K562 (cell line): ENCODE measurements around the gene COX6B1. TPM values are rescaled to one million over a fixed set of nuclear protein-coding genes. Genes with fewer than 3 reads are reported as not detected.

ENCODE experiments used
- ATAC-seq: fragments of 200-7000 bp; cut with Tn5 transposase; 3 replicates; pipeline ENCODE4 v1.9.1; 2020; ENCODE audit warnings: moderate library complexity
- BruUV-seq: library from RNA; stranded (reverse); fragments of 400-500 nt; replicated peaks from 2 replicates; lab custom pipeline; 2021; lab: Mats Ljungman, UMichigan
- CTCF ChIA-PET: fragments of 300-600 bp; formaldehyde crosslinking; extraction: SDS; loops from one replicate; lab custom pipeline; 2021; ENCODE audit warnings: low intra/inter-chr PET ratio; lab: Yijun Ruan, JAX
- POLR2A ChIA-PET: fragments of 300-600, 350-650 bp; sonication (Branson Sonifier 250); formaldehyde crosslinking; extraction: SDS; loops from one replicate; lab custom pipeline; 2021; ENCODE audit warnings: antibody characterized with exemption, inconsistent platforms; lab: Yijun Ruan, JAX
- DNase-seq, 4 experiments: peaks; one replicate each; pipeline versions ENCODE4 v3.0.0 to v3.0.0-alpha.2; 2011 to 2018; ENCODE audit warnings: low spot score in 3 of 4, mixed read lengths in 3 of 4; ENCODE audit errors: extremely low read depth in 1 of 4
- FAIRE-seq: peaks from 2 replicates; lab custom pipeline; 2011; peaks lifted over from hg19 to GRCh38; lab: Jason Lieb, UNC
- H2AFZ ChIP-seq: 2 replicates; pipeline ENCODE4 v1.6.0; 2011; ENCODE audit warnings: low read depth, low read length, control low read depth, inconsistent platforms
- H3K27ac ChIP-seq: fragments of 200-600 bp; 3 replicates; pipeline ENCODE4 v1.8.0; 2011; ENCODE audit warnings: low read depth, mild to moderate bottlenecking, control low read depth, inconsistent platforms, low read length, moderate library complexity, mixed read lengths; ENCODE audit errors: extremely low read depth
- H3K27me3 ChIP-seq, 2 experiments: fragments of 300-600 bp in 1 of 2; 2 replicates in 1 of 2; 3 replicates in 1 of 2; pipeline versions ENCODE4 v1.6.0 to v1.8.0; 2011; ENCODE audit warnings: inconsistent platforms in 2 of 2, low read length in 2 of 2, mild to moderate bottlenecking in 1 of 2, mixed read lengths in 1 of 2, moderate library complexity in 1 of 2; ENCODE audit not compliant: control insufficient read depth in 2 of 2, insufficient read depth in 2 of 2
- H3K36me3 ChIP-seq: fragments of 300-600 bp; 3 replicates; pipeline ENCODE4 v1.8.0; 2011; ENCODE audit warnings: mild to moderate bottlenecking, low read length, inconsistent platforms; ENCODE audit not compliant: control insufficient read depth, insufficient read depth
- H3K4me1 ChIP-seq, 2 experiments: fragments of 200-600 bp in 1 of 2; replicated peaks in 1 of 2; 2 replicates in 1 of 2; 3 replicates in 1 of 2; pipeline versions ENCODE4 v1.5.1 to v1.8.0; 2011; ENCODE audit warnings: inconsistent platforms in 2 of 2, low read length in 2 of 2, mild to moderate bottlenecking in 1 of 2, mixed read lengths in 1 of 2, moderate library complexity in 1 of 2; ENCODE audit not compliant: control insufficient read depth in 2 of 2, insufficient read depth in 2 of 2
- H3K4me2 ChIP-seq: 2 replicates; pipeline ENCODE4 v1.6.1; 2011; ENCODE audit warnings: low read length, control low read depth, inconsistent platforms, mixed read lengths; ENCODE audit not compliant: insufficient read depth
- H3K4me3 ChIP-seq: fragments of 200-600 bp; sonication (generic), shearing (Covaris generic); 2 replicates; pipeline ENCODE4 v1.5.1; 2016; ENCODE audit warnings: control low read depth, inconsistent platforms
- H3K79me2 ChIP-seq: fragments of 200-600 bp; 3 replicates; pipeline ENCODE4 v1.8.0; 2011; ENCODE audit warnings: low read length, inconsistent platforms; ENCODE audit not compliant: control insufficient read depth, insufficient read depth
- H3K9ac ChIP-seq, 2 experiments: 2 replicates each; pipeline versions ENCODE4 v1.6.0 to v1.6.1; 2011; ENCODE audit warnings: low read depth in 2 of 2, low read length in 2 of 2, control low read depth in 1 of 2, inconsistent platforms in 1 of 2, mild to moderate bottlenecking in 1 of 2, mixed read lengths in 1 of 2; ENCODE audit not compliant: insufficient read depth in 1 of 2
- H3K9me1 ChIP-seq: one replicate; pipeline ENCODE4 v1.6.0; 2011; ENCODE audit warnings: inconsistent platforms, mild to moderate bottlenecking, low read length, moderate library complexity; ENCODE audit not compliant: control insufficient read depth, insufficient read depth
- H3K9me3 ChIP-seq: replicated peaks from 2 replicates; pipeline ENCODE4 v1.5.1; 2011; ENCODE audit warnings: low read depth, low read length, inconsistent platforms; ENCODE audit not compliant: control insufficient read depth, insufficient read depth
- H4K20me1 ChIP-seq: replicated peaks from 2 replicates; pipeline ENCODE4 v1.6.1; 2011; ENCODE audit warnings: low read length, inconsistent platforms, mixed read lengths; ENCODE audit not compliant: control insufficient read depth, insufficient read depth
- ATF1 ChIP-seq, 2 experiments: fragments of 450-650 bp in 1 of 2; IDR thresholded peaks; 2 replicates each; pipeline ENCODE4 v1.6.1; 2016; ENCODE audit warnings: missing compliant biosample characterization in 1 of 2, missing genetic modification characterization in 1 of 2
- CREM ChIP-seq: IDR thresholded peaks from 2 replicates; pipeline ENCODE4 v1.6.1; 2014; ENCODE audit warnings: antibody characterized with exemption, low read depth
- KDM1A ChIP-seq, 2 experiments: fragments of 450-650 bp; IDR thresholded peaks; 2 replicates each; pipeline ENCODE4 v1.6.1; 2016; ENCODE audit warnings: mild to moderate bottlenecking in 2 of 2
- POLR2AphosphoS2 ChIP-seq: IDR thresholded peaks from 2 replicates; pipeline ENCODE4 v1.6.1; 2012; ENCODE audit warnings: low read length, improper control_type of control experiment
- ZFP36 ChIP-seq: fragments of 150-350 bp; IDR thresholded peaks from 2 replicates; pipeline ENCODE4 v1.6.1; 2018; ENCODE audit warnings: low read length, low read depth; ENCODE audit not compliant: partially characterized antibody
- ZNF766 ChIP-seq: fragments of 200-800 bp; sonication (Bioruptor generic); conservative IDR thresholded peaks from 2 replicates; pipeline ENCODE4 v1.6.1; 2016; ENCODE audit warnings: missing genetic modification characterization, missing compliant biosample characterization
- WGBS: fragments of 100-300 bp; shearing (Covaris generic); methylation state at CpG from one replicate; pipeline ENCODE4 v1.1.6; 2016; ENCODE audit warnings: low coverage, mixed read lengths; ENCODE audit not compliant: insufficient coverage; ENCODE audit errors: missing lambda C conversion rate; 5-methylcytosine and 5-hydroxymethylcytosine counted together
- in situ Hi-C: fragments of 300-500 bp; cut with MboI; formaldehyde crosslinking; loops from 4 replicates; pipeline ENCODE4 v1.15.0; 2018; ENCODE audit warnings: inconsistent platforms, mixed read lengths
- intact Hi-C: fragments of 100-400 bp; cut with micrococcal nuclease; formaldehyde crosslinking; loops from 2 replicates; pipeline ENCODE4 v1.14.2; 2022
- polyA plus RNA-seq, 8 experiments: library from polyadenylated mRNA; depleted of rRNA in 4 of 8; stranded (reverse) in 5 of 8; unstranded in 3 of 8; fragments of >200 nt; fragmentation: Nextera tagmentation in 2 of 8; fragmentation: Illumina TruSeq in 1 of 8; extraction: Ambion mirVana in 2 of 8; extraction: Trizol in 1 of 8; gene quantifications; 2 replicates each; pipeline versions ENCODE4 v1.2.1 to v1.2.3, GENCODE V29; 2011 to 2014; ENCODE audit warnings: inconsistent platforms in 1 of 8, missing spikeins in 1 of 8
- total RNA-seq, 7 experiments: library from RNA; depleted of rRNA in 6 of 7; stranded (reverse); fragments of >200 nt in 6 of 7; fragmentation: Illumina TruSeq in 2 of 7; extraction: Trizol in 2 of 7; gene quantifications; 2 replicates each; pipeline versions ENCODE4 v1.2.1 to v1.2.3, GENCODE V29; 2011 to 2021; ENCODE audit warnings: low replicate concordance in 1 of 7

COX6B1 gene
- total and polyA plus RNA-seq, 9 of the 15 experiments (the other 6 are each of a cell fraction or from before 2014, with no cell fraction given): 777 to 2,393 (median 1,219) TPM

- TF ChIP-seq ATF1 (CRISPR knock-in tag; IDR thresholded peaks at IDR 0.05): no peak
- TF ChIP-seq ATF1 (tag; IDR thresholded peaks at IDR 0.05): peak; percentile 58
- peak; percentile 17; the same call in 1 of the 2 replicates for TF ChIP-seq CREM
Measured at GRCh38 chr19:35673121-35673804, 25.1 kb downstream of the COX6B1 start (continued).

GRCh38 chr19:35675589-35676140, 27.5 kb downstream of the COX6B1 start:
- DNase-seq (no peak), FAIRE-seq (no peak), ATAC-seq (no peak)
- Histone ChIP-seq H3K4me1 (peaks cover 10 to 21% of the 10 kb centered on the region in 2 experiments; a peak in 4 of 5 replicates), H3K4me3 (no peak overlapping the region), H3K4me2 (no peak overlapping the region), H3K27me3 (peaks cover 16 to 38% of the 10 kb centered on the region in 2 experiments; a peak in 4 of 5 replicates), H2AFZ (no peak overlapping the region), H4K20me1 (no peaks in the 10 kb centered on the region), H3K27ac (no peak overlapping the region), H3K36me3 (no peaks in the 10 kb centered on the region), H3K9me1 (no peaks in the 10 kb centered on the region), H3K9me3 (no peaks in the 10 kb centered on the region), H3K79me2 (no peaks in the 10 kb centered on the region), H3K9ac (peak overlapping the region in 1 of 2 experiments; percentile 10; a peak in 2 of 4 replicates)
- WGBS: 22% methylated on average over 14 of the region's 15 CpGs
- intact Hi-C loops: no loop called here
- POLR2A ChIA-PET: interaction anchor here (1.3 kb wide), 1 partner anchor 8 kb away, joined by 3 read pairs; no protein-coding TSS in a partner anchor
- peak; percentile 56 for TF ChIP-seq ZFP36
- TF ChIP-seq ZNF766 (CRISPR knock-in tag): no peak
- TF ChIP-seq POLR2AphosphoS2: no peak
- TF ChIP-seq KDM1A (IDR thresholded peaks at IDR 0.05): 0 out of 4 replicates have a peak, but pooled peaks of 1 of the 2 experiments have one; percentile 21
- BruUV-seq: no TSS peak
- in situ Hi-C loops: no loop called here
- CTCF ChIA-PET: no interaction called here
